ENCODE measurements around the gene ARHGEF10L. TPM values are rescaled to one million over a fixed set of nuclear protein-coding genes. Genes with fewer than 3 reads are reported as not detected.

ARHGEF10L gene, protein sequence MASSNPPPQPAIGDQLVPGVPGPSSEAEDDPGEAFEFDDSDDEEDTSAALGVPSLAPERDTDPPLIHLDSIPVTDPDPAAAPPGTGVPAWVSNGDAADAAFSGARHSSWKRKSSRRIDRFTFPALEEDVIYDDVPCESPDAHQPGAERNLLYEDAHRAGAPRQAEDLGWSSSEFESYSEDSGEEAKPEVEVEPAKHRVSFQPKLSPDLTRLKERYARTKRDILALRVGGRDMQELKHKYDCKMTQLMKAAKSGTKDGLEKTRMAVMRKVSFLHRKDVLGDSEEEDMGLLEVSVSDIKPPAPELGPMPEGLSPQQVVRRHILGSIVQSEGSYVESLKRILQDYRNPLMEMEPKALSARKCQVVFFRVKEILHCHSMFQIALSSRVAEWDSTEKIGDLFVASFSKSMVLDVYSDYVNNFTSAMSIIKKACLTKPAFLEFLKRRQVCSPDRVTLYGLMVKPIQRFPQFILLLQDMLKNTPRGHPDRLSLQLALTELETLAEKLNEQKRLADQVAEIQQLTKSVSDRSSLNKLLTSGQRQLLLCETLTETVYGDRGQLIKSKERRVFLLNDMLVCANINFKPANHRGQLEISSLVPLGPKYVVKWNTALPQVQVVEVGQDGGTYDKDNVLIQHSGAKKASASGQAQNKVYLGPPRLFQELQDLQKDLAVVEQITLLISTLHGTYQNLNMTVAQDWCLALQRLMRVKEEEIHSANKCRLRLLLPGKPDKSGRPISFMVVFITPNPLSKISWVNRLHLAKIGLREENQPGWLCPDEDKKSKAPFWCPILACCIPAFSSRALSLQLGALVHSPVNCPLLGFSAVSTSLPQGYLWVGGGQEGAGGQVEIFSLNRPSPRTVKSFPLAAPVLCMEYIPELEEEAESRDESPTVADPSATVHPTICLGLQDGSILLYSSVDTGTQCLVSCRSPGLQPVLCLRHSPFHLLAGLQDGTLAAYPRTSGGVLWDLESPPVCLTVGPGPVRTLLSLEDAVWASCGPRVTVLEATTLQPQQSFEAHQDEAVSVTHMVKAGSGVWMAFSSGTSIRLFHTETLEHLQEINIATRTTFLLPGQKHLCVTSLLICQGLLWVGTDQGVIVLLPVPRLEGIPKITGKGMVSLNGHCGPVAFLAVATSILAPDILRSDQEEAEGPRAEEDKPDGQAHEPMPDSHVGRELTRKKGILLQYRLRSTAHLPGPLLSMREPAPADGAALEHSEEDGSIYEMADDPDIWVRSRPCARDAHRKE (N-terminal part only)
- 5.5 to 8.0 TPM (median 7.5 TPM) in 5 replicates for total RNA-seq (2022; extraction: Qiagen RNA extraction; ENCODE audit: low read depth)

GRCh38 chr1:17539477-17540254, at the start of gene ARHGEF10L:
Gene ARHGEF10L (plus strand): TSS chr1:17539698. CDS start chr1:17580596, 40,898 bp downstream.

Other genes starting within 250 kb of the ARHGEF10L start
- not detected in 5 replicates for gene PADI4, start 231.5 kb upstream of the ARHGEF10L start, total RNA-seq (2022; extraction: Qiagen RNA extraction; ENCODE audit: low read depth)
- gene PADI6, start 167.5 kb upstream of the ARHGEF10L start, total RNA-seq (2022; extraction: Qiagen RNA extraction; ENCODE audit: low read depth) = not detected in 5 replicates
- gene RCC2, start 100.0 kb upstream of the ARHGEF10L start, total RNA-seq (2022; extraction: Qiagen RNA extraction; ENCODE audit: low read depth) = 53.2 to 58.9 TPM (median 57.2 TPM) in 5 replicates
- 1.4 to 2.2 TPM (median 1.6 TPM) in 5 replicates for gene ACTL8, start 215.6 kb downstream of the ARHGEF10L start, total RNA-seq (2022; extraction: Qiagen RNA extraction; ENCODE audit: low read depth)